Endothelial cell (in vitro differentiated cells): ENCODE data around the gene IL10RA. TPM values are rescaled to one million over a fixed set of nuclear protein-coding genes. Genes with fewer than 3 reads are reported as not detected.

ENCODE experiments used
- DNase-seq: peaks from one replicate; pipeline ENCODE4 v3.0.0; 2021; ENCODE audit warnings: low spot score
- H3K27ac Mint-ChIP-seq: one replicate; pipeline ENCODE4 v1.8.0; 2021; ENCODE audit warnings: mixed read lengths, inconsistent platforms; ENCODE audit not compliant: unreplicated experiment
- H3K27me3 Mint-ChIP-seq: one replicate; pipeline ENCODE4 v1.8.0; 2021; ENCODE audit warnings: mild to moderate bottlenecking, moderate library complexity, mixed read lengths, inconsistent platforms; ENCODE audit not compliant: unreplicated experiment
- H3K36me3 Mint-ChIP-seq: one replicate; pipeline ENCODE4 v1.8.0; 2021; ENCODE audit warnings: mild to moderate bottlenecking, low read depth, mixed read lengths, inconsistent platforms; ENCODE audit not compliant: unreplicated experiment
- H3K4me1 Mint-ChIP-seq: one replicate; pipeline ENCODE4 v1.8.0; 2021; ENCODE audit warnings: mild to moderate bottlenecking, mixed read lengths, inconsistent platforms; ENCODE audit not compliant: unreplicated experiment
- H3K4me3 Mint-ChIP-seq: one replicate; pipeline ENCODE4 v1.8.0; 2021; ENCODE audit warnings: mild to moderate bottlenecking, mixed read lengths, inconsistent platforms; ENCODE audit not compliant: unreplicated experiment
- H3K9me3 Mint-ChIP-seq: one replicate; pipeline ENCODE4 v1.8.0; 2021; ENCODE audit warnings: mixed read lengths, inconsistent platforms; ENCODE audit not compliant: unreplicated experiment
- CTCF ChIP-seq: fragments of 200-600 bp; sonication (generic); IDR thresholded peaks from one replicate; pipeline ENCODE4 v1.5.0; 2021; ENCODE audit warnings: antibody characterized with exemption; ENCODE audit not compliant: unreplicated experiment
- long read RNA-seq: library from polyadenylated mRNA; unstranded; transcript quantifications from one replicate; pipeline ENCODE4 v2.0.0, GENCODE V29; 2020; ENCODE audit not compliant: unreplicated experiment
- total RNA-seq: library from RNA; stranded (reverse); fragmentation: NEBNext Ultra II Directional; extraction: Animal tissue kit (Norgen Biotek cat#: 25700); gene quantifications from one replicate; pipeline ENCODE4 v1.2.1, GENCODE V29; 2021; ENCODE audit not compliant: unreplicated experiment

The IL10RA gene
- total RNA-seq: 0.82 TPM
- long read RNA-seq: 0 reads

- TF ChIP-seq CTCF: no peak
- Mint-ChIP-seq H3K36me3 (no peaks in the 10 kb centered on the region), H3K9me3 (no peaks in the 10 kb centered on the region), H3K27ac (no peak within 1 kb of the TSS), H3K27me3 (peaks cover 14% of the 10 kb centered on the region), H3K4me3 (peak within 1 kb of the TSS; percentile 81), H3K4me1 (no peaks in the 10 kb centered on the region)
- DNase-seq: peak; percentile 76
Measured at GRCh38 chr11:117985953-117986887, at the start of gene IL10RA. Gene IL10RA (plus strand): TSS chr11:117986394. CDS start chr11:117986468, 74 bp downstream.

- Mint-ChIP-seq H3K36me3 (no peaks in the 10 kb centered on the region), H3K4me3 (no peak overlapping the region)
- no peak for TF ChIP-seq CTCF
Measured at GRCh38 chr11:117936973-117937372, 49.2 kb upstream of the IL10RA start.

GRCh38 chr11:117940736-117941135, 45.5 kb upstream of the IL10RA start:
- TF ChIP-seq CTCF: no peak
- Mint-ChIP-seq H3K9me3 (no peaks in the 10 kb centered on the region), H3K27me3 (no peaks in the 10 kb centered on the region), H3K27ac (no peak overlapping the region), H3K4me3 (no peak overlapping the region), H3K36me3 (no peaks in the 10 kb centered on the region), H3K4me1 (peaks cover 16% of the 10 kb centered on the region)
- DNase-seq: no peak

More at GRCh38 chr11:117936973-117937372, 49.2 kb upstream of the IL10RA start:
- H3K27ac Mint-ChIP-seq: no peak overlapping the region
- DNase-seq: no peak
- no peaks in the 10 kb centered on the region for H3K9me3 Mint-ChIP-seq
- H3K27me3 Mint-ChIP-seq: no peaks in the 10 kb centered on the region
- peaks cover 16% of the 10 kb centered on the region for H3K4me1 Mint-ChIP-seq

GRCh38 chr11:117941163-117941707, 45.0 kb upstream of the IL10RA start:
- DNase-seq: no peak
- Mint-ChIP-seq H3K4me1 (peaks cover 15% of the 10 kb centered on the region), H3K36me3 (no peaks in the 10 kb centered on the region), H3K9me3 (no peaks in the 10 kb centered on the region), H3K4me3 (no peak overlapping the region), H3K27ac (no peak overlapping the region), H3K27me3 (no peaks in the 10 kb centered on the region)
- no peak for TF ChIP-seq CTCF
